HepG2 (cell line): ENCODE measurements around the gene ISCU. TPM values are rescaled to one million over a fixed set of nuclear protein-coding genes. Genes with fewer than 3 reads are reported as not detected.

Experiments
- CHD2 ChIP-seq: IDR thresholded peaks from 2 replicates; pipeline ENCODE4 v1.6.1; 2011; ENCODE audit warnings: low read depth, low read length, improper control_type of control experiment
- FIP1L1 ChIP-seq: fragments of 200-400 bp; formaldehyde crosslinking; IDR thresholded peaks from 2 replicates; pipeline ENCODE4 v1.6.1; 2018; ENCODE audit warnings: low read depth, mild to moderate bottlenecking, low read length, moderate library complexity, borderline replicate concordance; ENCODE audit not compliant: insufficient read depth
- HNRNPL ChIP-seq: fragments of 200-400 bp; formaldehyde crosslinking; IDR thresholded peaks from 2 replicates; pipeline ENCODE4 v1.6.1; 2017; ENCODE audit warnings: mild to moderate bottlenecking, low read depth, low read length
- NR2C2 ChIP-seq: sonication (generic); formaldehyde crosslinking; IDR thresholded peaks from 2 replicates; pipeline ENCODE4 v1.4.0; 2020; ENCODE audit warnings: missing genetic modification reagents, mild to moderate bottlenecking, moderate library complexity, borderline replicate concordance
- REL ChIP-seq: sonication (generic); formaldehyde crosslinking; conservative IDR thresholded peaks from 2 replicates; pipeline ENCODE4 v1.8.0; 2022; ENCODE audit warnings: mild to moderate bottlenecking, missing genetic modification reagents, moderate library complexity
- REXO4 ChIP-seq: sonication (generic); formaldehyde crosslinking; IDR thresholded peaks from 2 replicates; pipeline ENCODE4 v1.8.0; 2022; ENCODE audit warnings: missing genetic modification reagents, mild to moderate bottlenecking, borderline replicate concordance
- RFXANK ChIP-seq: IDR thresholded peaks from 2 replicates; pipeline ENCODE4 v1.6.1; 2016
- SALL1 ChIP-seq: sonication (generic); formaldehyde crosslinking; IDR thresholded peaks from 2 replicates; pipeline ENCODE4 v1.8.0; 2022; ENCODE audit warnings: mild to moderate bottlenecking, missing genetic modification reagents
- SP2 ChIP-seq: sonication (generic); formaldehyde crosslinking; IDR thresholded peaks from 2 replicates; pipeline ENCODE4 v1.5.1; 2020; ENCODE audit warnings: mild to moderate bottlenecking, missing genetic modification reagents
- TCF7 ChIP-seq: sonication (generic); IDR thresholded peaks from 2 replicates; pipeline ENCODE4 v1.6.1; 2016; ENCODE audit warnings: antibody characterized with exemption, low read depth
- TEAD2 ChIP-seq: sonication (generic); formaldehyde crosslinking; IDR thresholded peaks from 2 replicates; pipeline ENCODE4 v1.9.0; 2021; ENCODE audit warnings: missing genetic modification reagents
- ZMYM3 ChIP-seq: sonication (generic); formaldehyde crosslinking; IDR thresholded peaks from 2 replicates; pipeline ENCODE4 v1.5.1; 2020; ENCODE audit warnings: mild to moderate bottlenecking, missing genetic modification reagents
- ZNF124 ChIP-seq: sonication (generic); formaldehyde crosslinking; IDR thresholded peaks from 2 replicates; pipeline ENCODE4 v1.4.0; 2020; ENCODE audit warnings: missing genetic modification reagents
- ZNF264 ChIP-seq: sonication (generic); formaldehyde crosslinking; IDR thresholded peaks from 2 replicates; pipeline ENCODE4 v1.4.0; 2020; ENCODE audit warnings: missing genetic modification reagents
- ZNF484 ChIP-seq: sonication (generic); formaldehyde crosslinking; IDR thresholded peaks from 2 replicates; pipeline ENCODE4 v1.5.1; 2020; ENCODE audit warnings: mild to moderate bottlenecking, low read depth, missing genetic modification reagents, borderline replicate concordance
- ZNF619 ChIP-seq: sonication (generic); formaldehyde crosslinking; IDR thresholded peaks from 2 replicates; pipeline ENCODE4 v1.4.0; 2020; ENCODE audit warnings: mild to moderate bottlenecking, missing genetic modification reagents
- ZNF816 ChIP-seq: sonication (generic); formaldehyde crosslinking; IDR thresholded peaks from 2 replicates; pipeline ENCODE4 v1.8.0; 2022; ENCODE audit warnings: missing genetic modification reagents, mild to moderate bottlenecking, borderline replicate concordance
- polyA plus RNA-seq, 8 experiments: library from polyadenylated mRNA; depleted of rRNA in 3 of 8; stranded (reverse) in 7 of 8; unstranded in 1 of 8; fragments of >200 nt; fragmentation: Illumina TruSeq in 4 of 8; extraction: Trizol in 4 of 8; gene quantifications; 2 replicates each; pipeline versions ENCODE4 v1.2.1 to v1.2.3, GENCODE V29; 2011 to 2016; ENCODE audit warnings: low read depth in 4 of 8, missing spikeins in 1 of 8, mixed read lengths in 1 of 8; ENCODE audit not compliant: insufficient read depth in 1 of 8
- total RNA-seq, 5 experiments: library from RNA; depleted of rRNA; stranded (reverse); fragments of >200 nt; fragmentation: Illumina TruSeq; extraction: Trizol; gene quantifications; 2 replicates each; pipeline ENCODE4 v1.2.3, GENCODE V29; 2016; ENCODE audit warnings: low read depth in 1 of 5
- TF ChIP-seq, protein P1 (sequence below): sonication (generic); formaldehyde crosslinking; conservative IDR thresholded peaks from 2 replicates; pipeline ENCODE4 v1.5.0; 2020; ENCODE audit warnings: missing genetic modification reagents
- TF ChIP-seq, protein P2 (sequence below): sonication (generic); formaldehyde crosslinking; conservative IDR thresholded peaks from 2 replicates; pipeline ENCODE4 v1.8.0; 2022; ENCODE audit warnings: mild to moderate bottlenecking, moderate library complexity, missing genetic modification reagents
- TF ChIP-seq, protein P3 (sequence below): IDR thresholded peaks from 2 replicates; pipeline ENCODE4 v1.6.1; 2016; ENCODE audit warnings: low read depth
- TF ChIP-seq, protein P4 (sequence below): sonication (generic); formaldehyde crosslinking; IDR thresholded peaks from 2 replicates; pipeline ENCODE4 v1.4.0; 2020; ENCODE audit warnings: mild to moderate bottlenecking, low read depth, missing genetic modification reagents

The ISCU gene
- total and polyA plus RNA-seq, 2 of the 13 experiments (the other 11 are each of a cell fraction or from before 2014, with no cell fraction given), result 94.4 to 107 TPM

DNA sequence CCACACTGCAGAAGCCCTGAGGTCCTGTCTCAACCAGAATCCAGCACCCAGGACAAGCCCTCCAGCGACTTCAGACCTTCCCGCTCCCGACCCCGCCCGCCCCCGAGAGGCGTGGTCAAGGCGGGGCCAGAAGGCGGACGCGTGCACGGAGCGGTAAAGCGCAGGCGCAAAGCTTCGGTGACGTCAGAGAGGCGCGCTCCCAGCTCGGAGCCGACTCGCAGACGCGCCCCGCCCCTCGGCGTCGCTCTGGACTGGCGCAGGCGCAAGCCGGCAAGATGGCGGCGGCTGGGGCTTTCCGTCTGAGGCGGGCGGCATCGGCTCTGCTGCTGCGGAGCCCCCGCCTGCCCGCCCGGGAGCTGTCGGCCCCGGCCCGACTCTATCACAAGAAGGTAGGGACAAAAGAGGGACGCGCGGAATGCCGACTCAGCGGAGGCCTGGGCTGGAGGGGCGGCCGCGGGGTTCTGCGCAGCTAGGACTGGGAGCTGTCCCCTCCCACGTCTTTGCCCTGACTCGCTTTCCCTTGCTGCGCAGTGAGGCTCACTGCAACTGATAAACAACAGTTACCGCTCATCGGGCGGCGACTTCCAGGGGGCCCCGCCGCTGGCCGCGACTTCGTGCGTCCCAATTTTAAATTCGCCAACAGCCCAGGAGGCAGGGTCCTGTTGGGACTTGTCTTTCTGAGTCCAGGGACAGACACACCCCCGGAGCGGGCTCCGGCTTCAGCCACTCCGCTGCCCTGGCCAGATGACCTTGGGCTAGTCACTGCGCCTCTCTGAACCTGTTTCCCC lies at the start of gene ISCU (continued):
- no peak for TF ChIP-seq TEAD2 (CRISPR knock-in tag)
- TF ChIP-seq HNRNPL, result no peak
- no peak; the same call in 1 of the 2 replicates for TF ChIP-seq ZNF619 (CRISPR knock-in tag)
- TF ChIP-seq, protein P1, sequence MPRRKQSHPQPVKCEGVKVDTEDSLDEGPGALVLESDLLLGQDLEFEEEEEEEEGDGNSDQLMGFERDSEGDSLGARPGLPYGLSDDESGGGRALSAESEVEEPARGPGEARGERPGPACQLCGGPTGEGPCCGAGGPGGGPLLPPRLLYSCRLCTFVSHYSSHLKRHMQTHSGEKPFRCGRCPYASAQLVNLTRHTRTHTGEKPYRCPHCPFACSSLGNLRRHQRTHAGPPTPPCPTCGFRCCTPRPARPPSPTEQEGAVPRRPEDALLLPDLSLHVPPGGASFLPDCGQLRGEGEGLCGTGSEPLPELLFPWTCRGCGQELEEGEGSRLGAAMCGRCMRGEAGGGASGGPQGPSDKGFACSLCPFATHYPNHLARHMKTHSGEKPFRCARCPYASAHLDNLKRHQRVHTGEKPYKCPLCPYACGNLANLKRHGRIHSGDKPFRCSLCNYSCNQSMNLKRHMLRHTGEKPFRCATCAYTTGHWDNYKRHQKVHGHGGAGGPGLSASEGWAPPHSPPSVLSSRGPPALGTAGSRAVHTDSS, result no peak
- no peak for TF ChIP-seq FIP1L1
- TF ChIP-seq REL, result no peak
- no peak for TF ChIP-seq TCF7
- TF ChIP-seq, protein P2, sequence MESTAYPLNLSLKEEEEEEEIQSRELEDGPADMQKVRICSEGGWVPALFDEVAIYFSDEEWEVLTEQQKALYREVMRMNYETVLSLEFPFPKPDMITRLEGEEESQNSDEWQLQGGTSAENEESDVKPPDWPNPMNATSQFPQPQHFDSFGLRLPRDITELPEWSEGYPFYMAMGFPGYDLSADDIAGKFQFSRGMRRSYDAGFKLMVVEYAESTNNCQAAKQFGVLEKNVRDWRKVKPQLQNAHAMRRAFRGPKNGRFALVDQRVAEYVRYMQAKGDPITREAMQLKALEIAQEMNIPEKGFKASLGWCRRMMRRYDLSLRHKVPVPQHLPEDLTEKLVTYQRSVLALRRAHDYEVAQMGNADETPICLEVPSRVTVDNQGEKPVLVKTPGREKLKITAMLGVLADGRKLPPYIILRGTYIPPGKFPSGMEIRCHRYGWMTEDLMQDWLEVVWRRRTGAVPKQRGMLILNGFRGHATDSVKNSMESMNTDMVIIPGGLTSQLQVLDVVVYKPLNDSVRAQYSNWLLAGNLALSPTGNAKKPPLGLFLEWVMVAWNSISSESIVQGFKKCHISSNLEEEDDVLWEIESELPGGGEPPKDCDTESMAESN, result peak; percentile 49; the same call in 1 of the 2 replicates
- TF ChIP-seq SALL1, result peak; percentile 85
- TF ChIP-seq ZNF484 (CRISPR knock-in tag), result no peak
- TF ChIP-seq RFXANK (CRISPR knock-in tag), result no peak
- TF ChIP-seq, protein P3, sequence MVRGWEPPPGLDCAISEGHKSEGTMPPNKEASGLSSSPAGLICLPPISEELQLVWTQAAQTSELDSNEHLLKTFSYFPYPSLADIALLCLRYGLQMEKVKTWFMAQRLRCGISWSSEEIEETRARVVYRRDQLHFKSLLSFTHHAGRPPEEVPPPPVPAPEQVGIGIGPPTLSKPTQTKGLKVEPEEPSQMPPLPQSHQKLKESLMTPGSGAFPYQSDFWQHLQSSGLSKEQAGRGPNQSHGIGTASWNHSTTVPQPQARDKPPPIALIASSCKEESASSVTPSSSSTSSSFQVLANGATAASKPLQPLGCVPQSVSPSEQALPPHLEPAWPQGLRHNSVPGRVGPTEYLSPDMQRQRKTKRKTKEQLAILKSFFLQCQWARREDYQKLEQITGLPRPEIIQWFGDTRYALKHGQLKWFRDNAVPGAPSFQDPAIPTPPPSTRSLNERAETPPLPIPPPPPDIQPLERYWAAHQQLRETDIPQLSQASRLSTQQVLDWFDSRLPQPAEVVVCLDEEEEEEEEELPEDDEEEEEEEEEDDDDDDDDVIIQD (CRISPR knock-in tag), result peak; percentile 61; the same call in 1 of the 2 replicates
- peak; percentile 21; the same call in 1 of the 2 replicates for TF ChIP-seq ZNF124 (CRISPR knock-in tag)
- TF ChIP-seq ZNF816 (CRISPR knock-in tag), result 0 out of 2 replicates have a peak, but pooled peaks have one; percentile 70
- no peak for TF ChIP-seq REXO4 (CRISPR knock-in tag)
- TF ChIP-seq SP2, result peak; percentile 68
- no peak for TF ChIP-seq ZMYM3
- 0 out of 2 replicates have a peak, but pooled peaks have one; percentile 40 for TF ChIP-seq ZNF264
- TF ChIP-seq NR2C2 (CRISPR knock-in tag), result no peak
- no peak for TF ChIP-seq CHD2
- TF ChIP-seq, protein P4, sequence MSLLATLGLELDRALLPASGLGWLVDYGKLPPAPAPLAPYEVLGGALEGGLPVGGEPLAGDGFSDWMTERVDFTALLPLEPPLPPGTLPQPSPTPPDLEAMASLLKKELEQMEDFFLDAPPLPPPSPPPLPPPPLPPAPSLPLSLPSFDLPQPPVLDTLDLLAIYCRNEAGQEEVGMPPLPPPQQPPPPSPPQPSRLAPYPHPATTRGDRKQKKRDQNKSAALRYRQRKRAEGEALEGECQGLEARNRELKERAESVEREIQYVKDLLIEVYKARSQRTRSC (CRISPR knock-in tag), result no peak
